NCI-H226 (cell line): ENCODE results near the gene C11orf87.

Experiments used
- DNase-seq: peaks from one replicate; pipeline ENCODE4 v3.0.0-alpha.2; 2015

C11orf87 gene

DNA sequence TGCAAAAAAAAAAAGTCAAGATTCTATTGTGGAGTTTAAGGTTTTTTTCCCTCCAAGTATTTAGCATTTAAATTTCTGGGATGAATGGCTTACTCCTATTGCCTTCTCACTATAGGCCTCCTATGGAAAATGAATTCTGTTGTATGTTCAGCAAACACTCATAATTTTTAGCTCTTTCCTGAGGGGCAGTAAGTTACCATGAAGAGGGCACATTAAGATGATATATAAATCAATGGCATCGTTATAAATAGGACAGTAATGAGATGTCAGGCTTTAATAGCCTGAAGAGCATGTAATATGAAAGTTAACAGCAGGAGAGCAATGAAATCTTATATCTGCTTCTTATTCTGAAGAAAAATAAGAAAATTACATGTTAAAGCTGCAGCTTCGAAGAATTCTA, 32.9 kb downstream of the C11orf87 start:
- DNase-seq: no peak
